Panc1 (cell line): ENCODE data around the gene HILPDA. TPM values are rescaled to one million over a fixed set of nuclear protein-coding genes. Genes with fewer than 3 reads are reported as not detected.

Experiments
- ATAC-seq: fragments of 200-7000 bp; cut with Tn5 transposase; 2 replicates; pipeline ENCODE4 v1.9.1; 2020; ENCODE audit warnings: mild to moderate bottlenecking, moderate library complexity
- Bru-seq: library from RNA; stranded (reverse); fragments of 400-500 nt; gene quantifications from one replicate; lab custom pipeline; 2021; lab: Mats Ljungman, UMichigan
- BruChase-seq, 2 experiments: library from RNA; stranded (reverse); fragments of 400-500 nt; gene quantifications; one replicate each; lab custom pipeline; 2021; lab: Mats Ljungman, UMichigan
- BruUV-seq: library from RNA; stranded (reverse); fragments of 400-500 nt; replicated peaks from 2 replicates; lab custom pipeline; 2021; lab: Mats Ljungman, UMichigan
- CTCF ChIA-PET: fragments of 300-600 bp; sonication (Branson Sonifier 250); formaldehyde crosslinking; loops from one replicate; lab custom pipeline; 2022; ENCODE audit warnings: antibody characterized with exemption; lab: Charles Lee
- POLR2A ChIA-PET: fragments of 300-600 bp; sonication (Branson Sonifier 250); formaldehyde crosslinking; loops from one replicate; lab custom pipeline; 2022; ENCODE audit warnings: antibody characterized with exemption; lab: Charles Lee
- DNase-seq: peaks from one replicate; pipeline ENCODE4 v3.0.0-alpha.2; 2010; ENCODE audit warnings: low read depth, low spot score
- H3K27ac ChIP-seq: 2 replicates; pipeline ENCODE4 v1.5.1; 2011; ENCODE audit warnings: mild to moderate bottlenecking, low read length, inconsistent platforms
- H3K27me3 ChIP-seq: fragments of 200-500 bp; sonication (Bioruptor generic); 2 replicates; pipeline ENCODE4 v1.6.0; 2014; ENCODE audit warnings: low read length, inconsistent platforms; ENCODE audit not compliant: control insufficient read depth, insufficient read depth
- H3K36me3 ChIP-seq: fragments of 200-500 bp; sonication (Bioruptor generic); 2 replicates; pipeline ENCODE4 v1.5.1; 2014; ENCODE audit warnings: inconsistent platforms, mild to moderate bottlenecking, low read length, moderate library complexity; ENCODE audit not compliant: control insufficient read depth, insufficient read depth
- H3K4me1 ChIP-seq: 2 replicates; pipeline ENCODE4 v1.5.1; 2011; ENCODE audit warnings: inconsistent platforms, mild to moderate bottlenecking, low read length, moderate library complexity; ENCODE audit not compliant: control insufficient read depth, insufficient read depth
- H3K4me3 ChIP-seq, 2 experiments: 2 replicates each; pipeline ENCODE4 v1.5.1; 2011 to 2012; ENCODE audit warnings: low read depth in 2 of 2, low read length in 2 of 2, mild to moderate bottlenecking in 2 of 2, inconsistent platforms in 1 of 2, moderate library complexity in 1 of 2
- H3K9me3 ChIP-seq: fragments of 200-500 bp; sonication (Bioruptor generic); 2 replicates; pipeline ENCODE4 v1.5.1; 2014; ENCODE audit warnings: low read depth, mild to moderate bottlenecking, inconsistent platforms, low read length, moderate library complexity; ENCODE audit not compliant: control insufficient read depth, insufficient read depth
- POLR2AphosphoS5 ChIP-seq: IDR thresholded peaks from 2 replicates; pipeline ENCODE4 v1.6.1; 2012; ENCODE audit warnings: mild to moderate bottlenecking, low read depth, low read length, moderate library complexity
- SIN3A ChIP-seq: IDR thresholded peaks from 2 replicates; pipeline ENCODE4 v1.6.1; 2012; ENCODE audit warnings: low read depth, mild to moderate bottlenecking, low read length, moderate library complexity, borderline replicate concordance; ENCODE audit not compliant: insufficient read depth
- TCF7L2 ChIP-seq: IDR thresholded peaks from 2 replicates; pipeline ENCODE4 v1.6.1; 2011; ENCODE audit warnings: mild to moderate bottlenecking, low read depth, low read length, inconsistent platforms
- in situ Hi-C: cut with HindIII; loops from 2 replicates; pipeline ENCODE4 v1.10.0; 2016; ENCODE audit warnings: low sequenced_read_pairs, low pct_unique_long_range_greater_than_20kb
- intact Hi-C: fragments of 100-400 bp; cut with micrococcal nuclease; formaldehyde crosslinking; loops from one replicate; pipeline ENCODE4 v1.10.0; 2022; ENCODE audit not compliant: unreplicated experiment
- long read RNA-seq: library from polyadenylated mRNA; unstranded; transcript quantifications from one replicate; pipeline ENCODE4 v2.0.0, GENCODE V29; 2021; ENCODE audit not compliant: unreplicated experiment
- polyA plus RNA-seq: library from polyadenylated mRNA; unstranded; fragments of >200 nt; gene quantifications from one replicate; pipeline ENCODE4 v1.2.1, GENCODE V29; 2012; ENCODE audit warnings: missing spikeins; ENCODE audit not compliant: insufficient read length
- total RNA-seq: library from RNA; stranded (reverse); gene quantifications from one replicate; pipeline ENCODE4 v1.2.1, GENCODE V29; 2021; ENCODE audit not compliant: unreplicated experiment
- TF ChIP-seq, protein P1 (sequence below), 2 experiments: IDR thresholded peaks; 2 replicates each; pipeline ENCODE4 v1.6.1; 2011 to 2012; ENCODE audit warnings: low read depth in 2 of 2, control low read depth in 1 of 2, low read length in 1 of 2, mild to moderate bottlenecking in 1 of 2, moderate library complexity in 1 of 2; ENCODE audit not compliant: insufficient read depth in 1 of 2
- TF ChIP-seq, protein P2 (sequence below): fragments of 450-650 bp; IDR thresholded peaks from 2 replicates; pipeline ENCODE4 v1.5.1; 2017; ENCODE audit warnings: mild to moderate bottlenecking

HILPDA gene
- total RNA-seq (70.8 TPM), Bru-seq, nascent RNA (percentile 99 among the genes with signal in this experiment), BruChase-seq, experiment 1, labeled RNA remaining after a 2-hour chase (percentile 99 among the genes with signal in this experiment), BruChase-seq, experiment 2, labeled RNA remaining after a 6-hour chase (percentile 97 among the genes with signal in this experiment)
- polyA plus RNA-seq: 67.0 TPM
- long read RNA-seq, transcript HILPDA-202 (2 exons, 785 nt): minor isoform, 10 of 139 reads
- long read RNA-seq, transcript HILPDA-201 (2 exons, 1,349 nt): major isoform, 116 of 139 reads
- long read RNA-seq, partial matches to known transcripts: 0 of 139 reads
- long read RNA-seq, other reads (novel, unspliced or antisense): 13 of 139 reads

GRCh38 chr7:128455543-128456254, at the start of gene HILPDA:
TSS of gene HILPDA (plus strand) at chr7:128455878. CDS start at chr7:128457269, 1,391 bp downstream.
- Histone ChIP-seq H3K27me3 (no peaks in the 10 kb centered on the region), H3K4me3 (peak within 1 kb of the TSS; percentile 70 to 85), H3K4me1 (peaks cover 61% of the 10 kb centered on the region), H3K36me3 (0 out of 2 replicates have a peak, but pooled peaks cover 7% of the 10 kb centered on the region), H3K9me3 (no peaks in the 10 kb centered on the region), H3K27ac (peak within 1 kb of the TSS; percentile 93)
- BruUV-seq: no TSS peak
- DNase-seq (no peak), ATAC-seq (peak; percentile 90)
- in situ Hi-C loops (no loop called here), intact Hi-C loops (no loop called here)
- peak; percentile 68 for TF ChIP-seq SIN3A
- peak; percentile 76 for TF ChIP-seq TCF7L2
- peak; percentile 85 for TF ChIP-seq POLR2AphosphoS5
- TF ChIP-seq, protein P1, sequence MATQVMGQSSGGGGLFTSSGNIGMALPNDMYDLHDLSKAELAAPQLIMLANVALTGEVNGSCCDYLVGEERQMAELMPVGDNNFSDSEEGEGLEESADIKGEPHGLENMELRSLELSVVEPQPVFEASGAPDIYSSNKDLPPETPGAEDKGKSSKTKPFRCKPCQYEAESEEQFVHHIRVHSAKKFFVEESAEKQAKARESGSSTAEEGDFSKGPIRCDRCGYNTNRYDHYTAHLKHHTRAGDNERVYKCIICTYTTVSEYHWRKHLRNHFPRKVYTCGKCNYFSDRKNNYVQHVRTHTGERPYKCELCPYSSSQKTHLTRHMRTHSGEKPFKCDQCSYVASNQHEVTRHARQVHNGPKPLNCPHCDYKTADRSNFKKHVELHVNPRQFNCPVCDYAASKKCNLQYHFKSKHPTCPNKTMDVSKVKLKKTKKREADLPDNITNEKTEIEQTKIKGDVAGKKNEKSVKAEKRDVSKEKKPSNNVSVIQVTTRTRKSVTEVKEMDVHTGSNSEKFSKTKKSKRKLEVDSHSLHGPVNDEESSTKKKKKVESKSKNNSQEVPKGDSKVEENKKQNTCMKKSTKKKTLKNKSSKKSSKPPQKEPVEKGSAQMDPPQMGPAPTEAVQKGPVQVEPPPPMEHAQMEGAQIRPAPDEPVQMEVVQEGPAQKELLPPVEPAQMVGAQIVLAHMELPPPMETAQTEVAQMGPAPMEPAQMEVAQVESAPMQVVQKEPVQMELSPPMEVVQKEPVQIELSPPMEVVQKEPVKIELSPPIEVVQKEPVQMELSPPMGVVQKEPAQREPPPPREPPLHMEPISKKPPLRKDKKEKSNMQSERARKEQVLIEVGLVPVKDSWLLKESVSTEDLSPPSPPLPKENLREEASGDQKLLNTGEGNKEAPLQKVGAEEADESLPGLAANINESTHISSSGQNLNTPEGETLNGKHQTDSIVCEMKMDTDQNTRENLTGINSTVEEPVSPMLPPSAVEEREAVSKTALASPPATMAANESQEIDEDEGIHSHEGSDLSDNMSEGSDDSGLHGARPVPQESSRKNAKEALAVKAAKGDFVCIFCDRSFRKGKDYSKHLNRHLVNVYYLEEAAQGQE (IDR thresholded peaks at IDR 0.05; ENCODE audit: insufficient read depth in 1 of 2, low read depth in 2 of 2, low read length in 1 of 2): no peak
- ChIA-PET CTCF (interaction anchor here (1.4 to 2.2 kb wide), 2 partner anchors 27 to 29 kb away, joined by 4 to 8 read pairs; no protein-coding TSS in a partner anchor), POLR2A (no interaction called here)

DNA sequence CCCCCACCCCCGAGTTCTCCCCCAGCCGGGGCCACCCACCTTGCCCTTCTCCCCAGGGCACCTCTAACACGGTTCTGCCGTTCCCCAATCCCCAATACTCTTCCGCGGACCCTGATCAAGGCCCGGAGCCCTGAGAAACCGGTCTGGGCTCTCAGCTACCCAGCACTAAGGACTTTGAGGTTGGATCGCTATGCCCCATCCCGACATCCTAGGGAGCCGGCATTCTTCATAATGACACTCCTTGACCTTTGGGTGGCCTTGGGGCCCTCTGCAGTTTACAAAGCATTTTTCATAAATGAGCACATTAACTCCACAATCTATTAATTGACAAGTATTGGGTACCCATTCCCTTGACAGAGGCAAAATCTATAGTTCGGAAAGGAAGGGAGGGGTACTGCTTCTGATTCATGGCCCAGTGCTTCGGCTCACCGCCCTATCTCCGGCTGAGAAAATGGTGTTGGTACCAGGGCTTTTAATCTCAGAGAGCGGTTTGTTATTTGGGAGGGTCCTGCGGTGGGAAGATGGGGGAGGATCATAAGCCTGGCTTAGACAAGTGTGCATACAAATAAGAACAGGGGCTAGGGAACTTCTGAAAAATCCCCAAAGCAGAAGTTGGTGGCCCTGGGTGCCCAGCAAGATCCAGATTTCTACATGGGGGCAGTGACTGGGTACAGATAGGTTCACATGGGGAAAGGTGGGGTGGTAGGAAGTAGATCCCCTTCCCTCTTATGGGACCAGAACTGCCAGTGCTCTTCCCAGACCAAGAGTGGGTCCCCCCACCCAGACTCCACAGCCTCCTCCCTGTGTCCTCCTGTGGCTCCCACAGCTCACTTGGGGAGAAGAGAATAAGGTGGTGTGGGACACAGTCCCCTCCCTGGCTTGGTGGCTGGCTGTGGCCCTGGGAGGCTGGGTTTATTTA, 49.1 kb upstream of the HILPDA start:
- H3K4me3 ChIP-seq: peak overlapping the region; percentile 44 to 62
- H3K36me3 ChIP-seq: no peaks in the 10 kb centered on the region; the same call in 1 of the 2 replicates
- H3K9me3 ChIP-seq: no peaks in the 10 kb centered on the region
- in situ Hi-C loops (no loop called here), intact Hi-C loops (no loop called here)
- POLR2A ChIA-PET: no interaction called here
- H3K4me1 ChIP-seq: peaks cover 35% of the 10 kb centered on the region
- TF ChIP-seq, protein P1 (IDR thresholded peaks at IDR 0.05; ENCODE audit: insufficient read depth in 1 of 2, low read depth in 2 of 2, low read length in 1 of 2): no peak
- TF ChIP-seq, protein P2, sequence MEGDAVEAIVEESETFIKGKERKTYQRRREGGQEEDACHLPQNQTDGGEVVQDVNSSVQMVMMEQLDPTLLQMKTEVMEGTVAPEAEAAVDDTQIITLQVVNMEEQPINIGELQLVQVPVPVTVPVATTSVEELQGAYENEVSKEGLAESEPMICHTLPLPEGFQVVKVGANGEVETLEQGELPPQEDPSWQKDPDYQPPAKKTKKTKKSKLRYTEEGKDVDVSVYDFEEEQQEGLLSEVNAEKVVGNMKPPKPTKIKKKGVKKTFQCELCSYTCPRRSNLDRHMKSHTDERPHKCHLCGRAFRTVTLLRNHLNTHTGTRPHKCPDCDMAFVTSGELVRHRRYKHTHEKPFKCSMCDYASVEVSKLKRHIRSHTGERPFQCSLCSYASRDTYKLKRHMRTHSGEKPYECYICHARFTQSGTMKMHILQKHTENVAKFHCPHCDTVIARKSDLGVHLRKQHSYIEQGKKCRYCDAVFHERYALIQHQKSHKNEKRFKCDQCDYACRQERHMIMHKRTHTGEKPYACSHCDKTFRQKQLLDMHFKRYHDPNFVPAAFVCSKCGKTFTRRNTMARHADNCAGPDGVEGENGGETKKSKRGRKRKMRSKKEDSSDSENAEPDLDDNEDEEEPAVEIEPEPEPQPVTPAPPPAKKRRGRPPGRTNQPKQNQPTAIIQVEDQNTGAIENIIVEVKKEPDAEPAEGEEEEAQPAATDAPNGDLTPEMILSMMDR: no peak
- TF ChIP-seq POLR2AphosphoS5 (no peak), SIN3A (no peak), TCF7L2 (no peak)
- no peak for ATAC-seq
- BruUV-seq: no TSS peak
- CTCF ChIA-PET: no interaction called here
- H3K27ac ChIP-seq: peak overlapping the region; percentile 34; the same call in 1 of the 2 replicates
- no peaks in the 10 kb centered on the region for H3K27me3 ChIP-seq
- no peak for DNase-seq
